Breast epithelium (tissue), 3 donors: ENCODE measurements around the gene OR6C70.

ENCODE experiments used
- POLR2A ChIP-seq: fragments of 450-650 bp; IDR thresholded peaks from one replicate; pipeline ENCODE4 v1.6.1; 2016; ENCODE audit warnings: antibody characterized with exemption, mild to moderate bottlenecking, moderate library complexity
- POLR2AphosphoS5 ChIP-seq, 3 donors: sonication (generic); formaldehyde crosslinking; IDR thresholded peaks; one replicate each; pipeline ENCODE4 v1.6.1; 2017; ENCODE audit warnings: antibody characterized with exemption in 3 of 3
- TF ChIP-seq, protein P1 (sequence below), 3 donors: fragments of 450-650 bp; IDR thresholded peaks; one replicate each; pipeline ENCODE4 v1.5.1; 2016 to 2017; ENCODE audit warnings: antibody characterized with exemption in 3 of 3, mild to moderate bottlenecking in 3 of 3, moderate library complexity in 3 of 3

GRCh38 chr12:55499231-55499630 is 29.3 kb upstream of the OR6C70 start:
- TF ChIP-seq, protein P1, sequence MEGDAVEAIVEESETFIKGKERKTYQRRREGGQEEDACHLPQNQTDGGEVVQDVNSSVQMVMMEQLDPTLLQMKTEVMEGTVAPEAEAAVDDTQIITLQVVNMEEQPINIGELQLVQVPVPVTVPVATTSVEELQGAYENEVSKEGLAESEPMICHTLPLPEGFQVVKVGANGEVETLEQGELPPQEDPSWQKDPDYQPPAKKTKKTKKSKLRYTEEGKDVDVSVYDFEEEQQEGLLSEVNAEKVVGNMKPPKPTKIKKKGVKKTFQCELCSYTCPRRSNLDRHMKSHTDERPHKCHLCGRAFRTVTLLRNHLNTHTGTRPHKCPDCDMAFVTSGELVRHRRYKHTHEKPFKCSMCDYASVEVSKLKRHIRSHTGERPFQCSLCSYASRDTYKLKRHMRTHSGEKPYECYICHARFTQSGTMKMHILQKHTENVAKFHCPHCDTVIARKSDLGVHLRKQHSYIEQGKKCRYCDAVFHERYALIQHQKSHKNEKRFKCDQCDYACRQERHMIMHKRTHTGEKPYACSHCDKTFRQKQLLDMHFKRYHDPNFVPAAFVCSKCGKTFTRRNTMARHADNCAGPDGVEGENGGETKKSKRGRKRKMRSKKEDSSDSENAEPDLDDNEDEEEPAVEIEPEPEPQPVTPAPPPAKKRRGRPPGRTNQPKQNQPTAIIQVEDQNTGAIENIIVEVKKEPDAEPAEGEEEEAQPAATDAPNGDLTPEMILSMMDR (IDR thresholded peaks at IDR 0.05): no peak
- TF ChIP-seq POLR2AphosphoS5 (IDR thresholded peaks at IDR 0.05) (no peak), POLR2A (no peak)
